Trophoblast cell (in vitro differentiated cells and primary cell): ENCODE measurements around the gene ASCC1.
"Not testable (repeated sequence)": the region's sequence is repeated elsewhere in the genome, so short reads cannot be mapped to it uniquely, and the experiment has no call there.

ENCODE experiments used
- DNase-seq, 2 donors: peaks; one replicate each; pipeline ENCODE4 v3.0.0-alpha.2; 2016
- H2AFZ ChIP-seq: 2 replicates; pipeline ENCODE4 v1.6.1; 2013; ENCODE audit warnings: low read length, moderate library complexity, mild to moderate bottlenecking; ENCODE audit not compliant: insufficient read depth, poor library complexity
- H2AK5ac ChIP-seq: 2 replicates; pipeline ENCODE4 v1.6.1; 2013; ENCODE audit warnings: mild to moderate bottlenecking, low read length
- H2BK120ac ChIP-seq: 2 replicates; pipeline ENCODE4 v1.6.1; 2013; ENCODE audit warnings: low read length, mild to moderate bottlenecking, moderate library complexity; ENCODE audit not compliant: insufficient read depth, poor library complexity
- H2BK12ac ChIP-seq: 2 replicates; pipeline ENCODE4 v1.6.1; 2013; ENCODE audit warnings: mild to moderate bottlenecking, low read length, moderate library complexity
- H2BK5ac ChIP-seq: 2 replicates; pipeline ENCODE4 v1.6.1; 2013; ENCODE audit warnings: low read length, low read depth, moderate library complexity, mild to moderate bottlenecking; ENCODE audit not compliant: poor library complexity
- H3K14ac ChIP-seq: 2 replicates; pipeline ENCODE4 v1.6.1; 2013; ENCODE audit warnings: mild to moderate bottlenecking, low read length
- H3K18ac ChIP-seq: 2 replicates; pipeline ENCODE4 v1.6.1; 2013; ENCODE audit warnings: mild to moderate bottlenecking, low read length
- H3K23ac ChIP-seq: 2 replicates; pipeline ENCODE4 v1.6.1; 2013; ENCODE audit warnings: low read length
- H3K27ac ChIP-seq: 2 replicates; pipeline ENCODE4 v1.5.1; 2013; ENCODE audit warnings: low read depth, mild to moderate bottlenecking, inconsistent platforms, low read length, moderate library complexity
- H3K27me3 ChIP-seq: 2 replicates; pipeline ENCODE4 v1.6.1; 2013; ENCODE audit warnings: inconsistent platforms, mild to moderate bottlenecking, low read length, moderate library complexity; ENCODE audit not compliant: insufficient read depth
- H3K36me3 ChIP-seq, 2 experiments: 1 replicate in 1 of 2; 2 replicates in 1 of 2; pipeline ENCODE4 v1.6.1; 2013; ENCODE audit warnings: low read length in 2 of 2, mild to moderate bottlenecking in 2 of 2, moderate library complexity in 1 of 2; ENCODE audit not compliant: insufficient read depth in 2 of 2, control insufficient read depth in 1 of 2
- H3K4ac ChIP-seq: 2 replicates; pipeline ENCODE4 v1.6.1; 2013; ENCODE audit warnings: low read depth, mild to moderate bottlenecking, low read length, moderate library complexity
- H3K4me1 ChIP-seq, 2 experiments: 1 replicate in 1 of 2; 2 replicates in 1 of 2; pipeline ENCODE4 v1.6.1; 2013; ENCODE audit warnings: low read length in 2 of 2, mild to moderate bottlenecking in 2 of 2, moderate library complexity in 1 of 2; ENCODE audit not compliant: insufficient read depth in 2 of 2, control insufficient read depth in 1 of 2
- H3K4me2 ChIP-seq: 2 replicates; pipeline ENCODE4 v1.6.1; 2013; ENCODE audit warnings: inconsistent platforms, mild to moderate bottlenecking, low read length, moderate library complexity
- H3K4me3 ChIP-seq: 2 replicates; pipeline ENCODE4 v1.5.1; 2013; ENCODE audit warnings: mild to moderate bottlenecking, low read depth, low read length, inconsistent platforms
- H3K79me1 ChIP-seq: one replicate; pipeline ENCODE4 v1.6.1; 2013; ENCODE audit warnings: low read length
- H3K79me2 ChIP-seq: 2 replicates; pipeline ENCODE4 v1.6.1; 2013; ENCODE audit warnings: low read length, mild to moderate bottlenecking; ENCODE audit not compliant: control insufficient read depth, insufficient read depth, poor library complexity
- H3K9ac ChIP-seq: 2 replicates; pipeline ENCODE4 v1.6.1; 2013; ENCODE audit warnings: mild to moderate bottlenecking, low read length
- H3K9me3 ChIP-seq: 2 replicates; pipeline ENCODE4 v1.6.1; 2013; ENCODE audit warnings: low read depth, mild to moderate bottlenecking, control low read depth, inconsistent platforms, low read length; ENCODE audit not compliant: insufficient read depth
- H4K12ac ChIP-seq: 2 replicates; pipeline ENCODE4 v1.6.1; 2013; ENCODE audit warnings: low read depth, mild to moderate bottlenecking, low read length, moderate library complexity
- H4K8ac ChIP-seq: 2 replicates; pipeline ENCODE4 v1.6.1; 2013; ENCODE audit warnings: low read depth, mild to moderate bottlenecking, low read length, moderate library complexity
- H4K91ac ChIP-seq: one replicate; pipeline ENCODE4 v1.6.1; 2013; ENCODE audit warnings: low read depth, mild to moderate bottlenecking, low read length, moderate library complexity
- WGBS: extraction: QIAGEN DNeasy Blood & Tissue Kit; methylation state at CpG from one replicate; pipeline ENCODE4 v1.1.7; 2013; ENCODE audit warnings: missing lambda C conversion rate; ENCODE audit not compliant: insufficient read length, insufficient coverage; ENCODE audit errors: extremely low coverage; 5-methylcytosine and 5-hydroxymethylcytosine counted together

ASCC1 gene

GRCh38 chr10:72140850-72141249 is 75.2 kb downstream of the ASCC1 start:
- H3K18ac ChIP-seq, result no peak overlapping the region
- H4K12ac ChIP-seq, result no peak overlapping the region
- no CpG with 5 or more reads among the region's 2 CpGs for WGBS
- no peak overlapping the region for H2AFZ ChIP-seq
- H3K79me1 ChIP-seq, result no peaks in the 10 kb centered on the region
- H2BK12ac ChIP-seq, result no peak overlapping the region
- H3K9me3 ChIP-seq, result peaks cover 2% of the 10 kb centered on the region
- H3K27me3 ChIP-seq, result no peaks in the 10 kb centered on the region
- no peak overlapping the region for H4K8ac ChIP-seq
- no peaks in the 10 kb centered on the region for H3K4me1 ChIP-seq
- H3K4me2 ChIP-seq, result no peak overlapping the region
- DNase-seq, result no peak
- H2BK120ac ChIP-seq, result no peak overlapping the region
- no peak overlapping the region for H2AK5ac ChIP-seq
- no peak overlapping the region for H3K14ac ChIP-seq
- no peak overlapping the region for H2BK5ac ChIP-seq
- H3K9ac ChIP-seq, result no peak overlapping the region
- H3K4me3 ChIP-seq, result no peak overlapping the region
- no peaks in the 10 kb centered on the region for H3K79me2 ChIP-seq
- H3K27ac ChIP-seq, result no peak overlapping the region
- H3K4ac ChIP-seq, result no peak overlapping the region
- H3K23ac ChIP-seq, result no peak overlapping the region
- no peak overlapping the region for H4K91ac ChIP-seq
- peaks cover 3 to 6% of the 10 kb centered on the region in 2 experiments for H3K36me3 ChIP-seq

GRCh38 chr10:72140174-72140573 is 75.9 kb downstream of the ASCC1 start:
- H3K4ac ChIP-seq, result no peak overlapping the region
- no peak overlapping the region for H2BK5ac ChIP-seq
- DNase-seq, result peak in 1 of 2 donors; percentile 41
- H3K4me3 ChIP-seq, result no peak overlapping the region
- no peaks in the 10 kb centered on the region for H3K27me3 ChIP-seq
- H4K12ac ChIP-seq, result no peak overlapping the region
- H3K4me2 ChIP-seq, result no peak overlapping the region
- H3K27ac ChIP-seq, result no peak overlapping the region
- H2AK5ac ChIP-seq, result no peak overlapping the region
- H2BK12ac ChIP-seq, result no peak overlapping the region
- peaks cover 3 to 6% of the 10 kb centered on the region in 2 experiments for H3K36me3 ChIP-seq
- H3K4me1 ChIP-seq, result no peaks in the 10 kb centered on the region
- no peak overlapping the region for H3K23ac ChIP-seq
- no peak overlapping the region for H3K18ac ChIP-seq
- no peak overlapping the region for H4K8ac ChIP-seq
- no peak overlapping the region for H3K14ac ChIP-seq
- no peak overlapping the region for H3K9ac ChIP-seq
- no peaks in the 10 kb centered on the region for H3K79me2 ChIP-seq
- H2AFZ ChIP-seq, result no peak overlapping the region
- H3K79me1 ChIP-seq, result no peaks in the 10 kb centered on the region
- peaks cover 2% of the 10 kb centered on the region for H3K9me3 ChIP-seq
- no peak overlapping the region for H4K91ac ChIP-seq
- H2BK120ac ChIP-seq, result no peak overlapping the region

GRCh38 chr10:72137583-72137982 is 78.5 kb downstream of the ASCC1 start:
- no peak overlapping the region for H2AFZ ChIP-seq
- H3K27me3 ChIP-seq, result no peaks in the 10 kb centered on the region
- no peak overlapping the region for H2BK5ac ChIP-seq
- no peak overlapping the region for H3K14ac ChIP-seq
- no peak overlapping the region for H3K18ac ChIP-seq
- H3K4me1 ChIP-seq, result no peaks in the 10 kb centered on the region
- no peak overlapping the region for H4K91ac ChIP-seq
- H3K27ac ChIP-seq, result no peak overlapping the region
- peaks cover 3 to 6% of the 10 kb centered on the region in 2 experiments for H3K36me3 ChIP-seq
- H3K9ac ChIP-seq, result no peak overlapping the region
- H3K4me2 ChIP-seq, result no peak overlapping the region
- no peaks in the 10 kb centered on the region for H3K79me1 ChIP-seq
- H2AK5ac ChIP-seq, result no peak overlapping the region
- no peak overlapping the region for H4K12ac ChIP-seq
- H2BK120ac ChIP-seq, result no peak overlapping the region
- no CpG with 5 or more reads among the region's 7 CpGs for WGBS
- H4K8ac ChIP-seq, result no peak overlapping the region
- no peak overlapping the region for H3K4ac ChIP-seq
- H2BK12ac ChIP-seq, result no peak overlapping the region
- no peaks in the 10 kb centered on the region for H3K79me2 ChIP-seq
- H3K9me3 ChIP-seq, result peaks cover 2% of the 10 kb centered on the region
- H3K23ac ChIP-seq, result no peak overlapping the region
- no peak for DNase-seq
- no peak overlapping the region for H3K4me3 ChIP-seq

GRCh38 chr10:72136225-72136624 is 79.9 kb downstream of the ASCC1 start:
- not testable (repeated sequence) for H3K27ac ChIP-seq, H3K79me2 ChIP-seq, H3K27me3 ChIP-seq, H3K4me1 ChIP-seq, H3K9me3 ChIP-seq, H4K8ac ChIP-seq, H4K91ac ChIP-seq, H3K36me3 ChIP-seq, H3K14ac ChIP-seq, H3K23ac ChIP-seq, H4K12ac ChIP-seq, H3K18ac ChIP-seq, H2AK5ac ChIP-seq, H2BK5ac ChIP-seq, H3K4ac ChIP-seq, H2AFZ ChIP-seq, H2BK12ac ChIP-seq, H3K4me2 ChIP-seq, H3K79me1 ChIP-seq, DNase-seq, H3K9ac ChIP-seq, H3K4me3 ChIP-seq, H2BK120ac ChIP-seq
- WGBS, result no CpG with 5 or more reads among the region's 10 CpGs
